Stimulated activated CD8-positive, alpha-beta memory T cell treated with anti-CD3 and anti-CD28 coated beads, Interleukin-4, amount 100 ng/mL, for 24 hours (primary cell): ENCODE data around the gene GNAT3.

ENCODE experiments used
- DNase-seq: peaks from one replicate; pipeline ENCODE4 v3.0.0-alpha.2; 2020; ENCODE audit warnings: low read depth

GNAT3 gene

GRCh38 chr7:80499350-80499953, 12.4 kb downstream of the GNAT3 start:
- no peak for DNase-seq

GRCh38 chr7:80498481-80499349, 13.1 kb downstream of the GNAT3 start:
- no peak for DNase-seq

GRCh38 chr7:80496586-80496985, 15.3 kb downstream of the GNAT3 start:
- DNase-seq = no peak

- DNase-seq = no peak
Observed at GRCh38 chr7:80493121-80493849, 18.6 kb downstream of the GNAT3 start.

- DNase-seq = no peak
Observed at GRCh38 chr7:80491462-80491861, 20.4 kb downstream of the GNAT3 start.

- no peak for DNase-seq
Observed at GRCh38 chr7:80488851-80489370, 23.0 kb downstream of the GNAT3 start.

- no peak for DNase-seq
Observed at GRCh38 chr7:80488406-80488805, 23.5 kb downstream of the GNAT3 start.

GRCh38 chr7:80485721-80486120, 26.1 kb downstream of the GNAT3 start:
- no peak for DNase-seq

- DNase-seq = no peak
Observed at GRCh38 chr7:80482950-80483349, 28.9 kb downstream of the GNAT3 start.

- no peak for DNase-seq
Observed at GRCh38 chr7:80481196-80481884, 30.5 kb downstream of the GNAT3 start.

- DNase-seq = no peak
Observed at GRCh38 chr7:80480566-80480965, 31.3 kb downstream of the GNAT3 start.

- DNase-seq = no peak
Observed at GRCh38 chr7:80478683-80479082, 33.2 kb downstream of the GNAT3 start.

GRCh38 chr7:80476035-80476434, 35.8 kb downstream of the GNAT3 start:
- DNase-seq = no peak

GRCh38 chr7:80475383-80475782, 36.5 kb downstream of the GNAT3 start:
- no peak for DNase-seq

- no peak for DNase-seq
Observed at GRCh38 chr7:80473751-80474150, 38.1 kb downstream of the GNAT3 start.

GRCh38 chr7:80472491-80473200, 39.2 kb downstream of the GNAT3 start:
- no peak for DNase-seq

- DNase-seq = no peak
Observed at GRCh38 chr7:80468931-80469714, 42.7 kb downstream of the GNAT3 start.

- no peak for DNase-seq
Observed at GRCh38 chr7:80467069-80467468, 44.8 kb downstream of the GNAT3 start.

GRCh38 chr7:80466636-80467035, 45.2 kb downstream of the GNAT3 start:
- no peak for DNase-seq

- no peak for DNase-seq
Observed at GRCh38 chr7:80464211-80464610, 47.7 kb downstream of the GNAT3 start.
